ENCODE data around the gene EEF1G. TPM values are rescaled to one million over a fixed set of nuclear protein-coding genes. Genes with fewer than 3 reads are reported as not detected.
"Not testable (repeated sequence)": the region's sequence is repeated elsewhere in the genome, so short reads cannot be mapped to it uniquely, and the experiment has no call there.

EEF1G gene
- 2,603 and 2,794 TPM in 2 replicates for total RNA-seq (2014; rRNA removed; shearing (Covaris generic); ENCODE audit: low replicate concordance)

GRCh38 chr11:62573592-62574362 is at the start of gene EEF1G:
EEF1G (minus strand) TSS chr11:62573891; CDS start chr11:62573842, 49 bp downstream.
- in situ Hi-C loops (cut with HindIII; ENCODE audit: low pct_unique_long_range_greater_than_20kb, low sequenced_read_pairs) = no loop called here

GRCh38 chr11:62622476-62623089 is 48.9 kb upstream of the EEF1G start:
- no peak for DNase-seq (ENCODE audit: low read depth)
- in situ Hi-C loops (cut with HindIII; ENCODE audit: low pct_unique_long_range_greater_than_20kb, low sequenced_read_pairs) = no loop called here

More at GRCh38 chr11:62573592-62574362, at the start of gene EEF1G:
- peak; percentile 99 for DNase-seq (ENCODE audit: low read depth)

- in situ Hi-C loops (cut with HindIII; ENCODE audit: low pct_unique_long_range_greater_than_20kb, low sequenced_read_pairs) = no loop called here
- DNase-seq (ENCODE audit: low read depth) = peak; percentile 96
Measured at GRCh38 chr11:62621567-62622470, 48.1 kb upstream of the EEF1G start, which contains the start of gene B3GAT3. B3GAT3 (minus strand) TSS chr11:62621986; CDS start chr11:62621947, 39 bp downstream.

GRCh38 chr11:62621027-62621566 is 47.4 kb upstream of the EEF1G start:
- in situ Hi-C loops (cut with HindIII; ENCODE audit: low pct_unique_long_range_greater_than_20kb, low sequenced_read_pairs) = no loop called here
- DNase-seq (ENCODE audit: low read depth) = no peak

GRCh38 chr11:62616957-62617356 is 43.3 kb upstream of the EEF1G start:
- in situ Hi-C loops (cut with HindIII; ENCODE audit: low pct_unique_long_range_greater_than_20kb, low sequenced_read_pairs); DNase-seq (ENCODE audit: low read depth): not testable (repeated sequence)

GRCh38 chr11:62615521-62615920 is 41.8 kb upstream of the EEF1G start:
- DNase-seq (ENCODE audit: low read depth) = no peak
- in situ Hi-C loops (cut with HindIII; ENCODE audit: low pct_unique_long_range_greater_than_20kb, low sequenced_read_pairs) = no loop called here

GRCh38 chr11:62614275-62614674 is 40.6 kb upstream of the EEF1G start:
- in situ Hi-C loops (cut with HindIII; ENCODE audit: low pct_unique_long_range_greater_than_20kb, low sequenced_read_pairs) = no loop called here
- DNase-seq (ENCODE audit: low read depth) = peak; percentile 52

GRCh38 chr11:62613291-62613778 is 39.6 kb upstream of the EEF1G start:
- no peak for DNase-seq (ENCODE audit: low read depth)
- in situ Hi-C loops (cut with HindIII; ENCODE audit: low pct_unique_long_range_greater_than_20kb, low sequenced_read_pairs) = no loop called here

GRCh38 chr11:62612366-62613290 is 38.9 kb upstream of the EEF1G start, which contains the start of the genes EML3 and ROM1:
EML3 (minus strand) TSS chr11:62612775; CDS start chr11:62612457, 318 bp downstream.
ROM1 (plus strand) TSS chr11:62613257; CDS start chr11:62613282, 25 bp downstream.
- in situ Hi-C loops (cut with HindIII; ENCODE audit: low pct_unique_long_range_greater_than_20kb, low sequenced_read_pairs) = no loop called here
- DNase-seq (ENCODE audit: low read depth) = peak; percentile 68

- in situ Hi-C loops (cut with HindIII; ENCODE audit: low pct_unique_long_range_greater_than_20kb, low sequenced_read_pairs) = no loop called here
- DNase-seq (ENCODE audit: low read depth) = no peak
Measured at GRCh38 chr11:62611705-62612365, 38.1 kb upstream of the EEF1G start.

GRCh38 chr11:62610814-62611704 is 37.4 kb upstream of the EEF1G start:
- in situ Hi-C loops (cut with HindIII; ENCODE audit: low pct_unique_long_range_greater_than_20kb, low sequenced_read_pairs) = no loop called here
- DNase-seq (ENCODE audit: low read depth) = no peak

GRCh38 chr11:62610403-62610802 is 36.7 kb upstream of the EEF1G start:
- in situ Hi-C loops (cut with HindIII; ENCODE audit: low pct_unique_long_range_greater_than_20kb, low sequenced_read_pairs) = no loop called here
- DNase-seq (ENCODE audit: low read depth) = no peak

- no peak for DNase-seq (ENCODE audit: low read depth)
- in situ Hi-C loops (cut with HindIII; ENCODE audit: low pct_unique_long_range_greater_than_20kb, low sequenced_read_pairs) = no loop called here
Measured at GRCh38 chr11:62608776-62609175, 35.1 kb upstream of the EEF1G start.

- no peak for DNase-seq (ENCODE audit: low read depth)
- in situ Hi-C loops (cut with HindIII; ENCODE audit: low pct_unique_long_range_greater_than_20kb, low sequenced_read_pairs) = no loop called here
Measured at GRCh38 chr11:62607714-62608113, 34.0 kb upstream of the EEF1G start.

- no peak for DNase-seq (ENCODE audit: low read depth)
- in situ Hi-C loops (cut with HindIII; ENCODE audit: low pct_unique_long_range_greater_than_20kb, low sequenced_read_pairs) = no loop called here
Measured at GRCh38 chr11:62605902-62606301, 32.2 kb upstream of the EEF1G start.

GRCh38 chr11:62605467-62605866 is 31.8 kb upstream of the EEF1G start:
- DNase-seq (ENCODE audit: low read depth) = no peak
- in situ Hi-C loops (cut with HindIII; ENCODE audit: low pct_unique_long_range_greater_than_20kb, low sequenced_read_pairs) = no loop called here
